HFFc6 (cell line): ENCODE results near the gene FAM53B. TPM values are rescaled to one million over a fixed set of nuclear protein-coding genes. Genes with fewer than 3 reads are reported as not detected.

Experiments used
- DNase-seq: peaks from one replicate; pipeline ENCODE4 v3.0.0-alpha.2; 2018
- H3K27ac Mint-ChIP-seq: 2 replicates; pipeline ENCODE4 v1.8.0; 2020; ENCODE audit warnings: mild to moderate bottlenecking, mixed read lengths
- H3K27me3 Mint-ChIP-seq: 2 replicates; pipeline ENCODE4 v1.8.0; 2021; ENCODE audit warnings: mild to moderate bottlenecking, moderate library complexity, mixed read lengths; ENCODE audit not compliant: insufficient read depth
- H3K36me3 Mint-ChIP-seq: 2 replicates; pipeline ENCODE4 v1.8.0; 2021; ENCODE audit warnings: low read depth, mixed read lengths
- H3K4me1 Mint-ChIP-seq: 2 replicates; pipeline ENCODE4 v1.8.0; 2020; ENCODE audit warnings: low read depth, mixed read lengths
- H3K4me3 Mint-ChIP-seq: 2 replicates; pipeline ENCODE4 v1.8.0; 2020; ENCODE audit warnings: mild to moderate bottlenecking, moderate library complexity, mixed read lengths
- H3K9me3 Mint-ChIP-seq: 2 replicates; pipeline ENCODE4 v1.8.0; 2020; ENCODE audit warnings: mild to moderate bottlenecking, mixed read lengths
- total RNA-seq, 6 experiments: library from RNA; stranded (reverse); fragmentation: NEBNext Ultra II Directional; extraction: Animal tissue kit (Norgen Biotek cat#: 25700); gene quantifications; 2 replicates in 1 of 6; 3 replicates in 5 of 6; pipeline ENCODE4 v1.2.3, GENCODE V29; 2021
- TF ChIP-seq, protein P1 (sequence below): fragments of 200-600 bp; sonication (generic); IDR thresholded peaks from 2 replicates; pipeline ENCODE4 v1.5.0; 2021; ENCODE audit warnings: antibody characterized with exemption, mild to moderate bottlenecking

Gene FAM53B
- total RNA-seq, 6 experiments from 2014 or later, result 9.3 to 10.6 (median 10.4) TPM

DNA sequence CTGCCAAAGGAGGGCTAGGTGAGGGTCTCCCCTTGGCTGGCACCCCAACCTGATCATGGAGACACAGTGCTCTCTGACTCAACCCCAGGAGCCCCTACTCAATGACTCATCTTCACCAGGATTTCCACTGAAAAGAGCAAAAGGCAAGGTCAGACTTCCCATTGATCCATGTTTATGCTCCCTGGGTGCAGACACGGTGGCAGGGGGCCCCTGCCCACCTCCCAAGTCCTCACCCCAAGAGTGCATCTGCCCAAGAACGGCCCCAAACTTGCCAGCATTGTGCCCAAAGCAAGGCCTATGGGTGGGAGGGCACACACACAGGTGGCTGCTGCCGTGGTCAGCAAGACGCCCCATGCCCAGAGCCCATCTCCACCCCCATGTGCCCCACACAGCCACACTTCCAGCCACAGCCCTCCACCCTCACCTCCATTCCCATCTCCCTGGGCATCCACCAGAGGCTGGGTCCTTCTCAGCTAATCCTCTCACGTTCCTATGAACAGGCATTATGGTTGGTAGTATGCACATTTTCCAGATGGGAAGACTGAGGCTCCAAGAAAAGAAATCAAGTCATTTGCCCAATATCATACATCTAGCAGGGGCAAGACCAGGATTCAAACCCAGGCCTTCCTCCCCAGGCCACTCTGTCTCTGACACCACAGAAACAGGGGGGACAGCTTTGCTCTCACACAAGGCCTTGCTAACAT is 31.3 kb downstream of the FAM53B start:
- TF ChIP-seq, protein P1, sequence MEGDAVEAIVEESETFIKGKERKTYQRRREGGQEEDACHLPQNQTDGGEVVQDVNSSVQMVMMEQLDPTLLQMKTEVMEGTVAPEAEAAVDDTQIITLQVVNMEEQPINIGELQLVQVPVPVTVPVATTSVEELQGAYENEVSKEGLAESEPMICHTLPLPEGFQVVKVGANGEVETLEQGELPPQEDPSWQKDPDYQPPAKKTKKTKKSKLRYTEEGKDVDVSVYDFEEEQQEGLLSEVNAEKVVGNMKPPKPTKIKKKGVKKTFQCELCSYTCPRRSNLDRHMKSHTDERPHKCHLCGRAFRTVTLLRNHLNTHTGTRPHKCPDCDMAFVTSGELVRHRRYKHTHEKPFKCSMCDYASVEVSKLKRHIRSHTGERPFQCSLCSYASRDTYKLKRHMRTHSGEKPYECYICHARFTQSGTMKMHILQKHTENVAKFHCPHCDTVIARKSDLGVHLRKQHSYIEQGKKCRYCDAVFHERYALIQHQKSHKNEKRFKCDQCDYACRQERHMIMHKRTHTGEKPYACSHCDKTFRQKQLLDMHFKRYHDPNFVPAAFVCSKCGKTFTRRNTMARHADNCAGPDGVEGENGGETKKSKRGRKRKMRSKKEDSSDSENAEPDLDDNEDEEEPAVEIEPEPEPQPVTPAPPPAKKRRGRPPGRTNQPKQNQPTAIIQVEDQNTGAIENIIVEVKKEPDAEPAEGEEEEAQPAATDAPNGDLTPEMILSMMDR, result no peak
- peaks cover 5% of the 10 kb centered on the region for H3K4me1 Mint-ChIP-seq
- H3K27ac Mint-ChIP-seq, result no peak overlapping the region; the same call in 1 of the 2 replicates
- no peak for DNase-seq
- H3K9me3 Mint-ChIP-seq, result no peaks in the 10 kb centered on the region
- no peaks in the 10 kb centered on the region for H3K36me3 Mint-ChIP-seq
- peaks cover 1% of the 10 kb centered on the region; the same call in 1 of the 2 replicates for H3K27me3 Mint-ChIP-seq
- no peak overlapping the region for H3K4me3 Mint-ChIP-seq

DNA sequence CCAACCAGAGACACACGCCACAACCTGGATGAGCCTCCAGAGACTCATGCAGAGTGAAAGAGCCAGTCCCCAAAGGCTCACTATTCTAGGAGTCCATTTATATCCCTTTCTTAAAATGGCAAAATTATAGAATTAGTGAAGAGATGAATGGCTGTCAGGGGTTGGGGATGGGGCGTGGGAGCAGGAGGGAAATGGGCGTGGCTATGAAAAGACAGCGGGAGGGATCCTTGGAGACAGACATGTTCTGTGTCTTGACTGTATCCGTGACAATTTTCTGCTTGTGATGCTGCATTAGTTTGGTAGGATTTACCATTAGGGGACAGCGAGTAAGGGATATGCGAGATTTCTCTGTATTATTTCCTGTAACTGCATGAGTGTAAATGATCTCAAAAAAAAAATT is 33.0 kb downstream of the FAM53B start:
- Mint-ChIP-seq H3K4me1 (peaks cover 8% of the 10 kb centered on the region), H3K27ac (no peak overlapping the region), H3K9me3 (no peaks in the 10 kb centered on the region)

DNA sequence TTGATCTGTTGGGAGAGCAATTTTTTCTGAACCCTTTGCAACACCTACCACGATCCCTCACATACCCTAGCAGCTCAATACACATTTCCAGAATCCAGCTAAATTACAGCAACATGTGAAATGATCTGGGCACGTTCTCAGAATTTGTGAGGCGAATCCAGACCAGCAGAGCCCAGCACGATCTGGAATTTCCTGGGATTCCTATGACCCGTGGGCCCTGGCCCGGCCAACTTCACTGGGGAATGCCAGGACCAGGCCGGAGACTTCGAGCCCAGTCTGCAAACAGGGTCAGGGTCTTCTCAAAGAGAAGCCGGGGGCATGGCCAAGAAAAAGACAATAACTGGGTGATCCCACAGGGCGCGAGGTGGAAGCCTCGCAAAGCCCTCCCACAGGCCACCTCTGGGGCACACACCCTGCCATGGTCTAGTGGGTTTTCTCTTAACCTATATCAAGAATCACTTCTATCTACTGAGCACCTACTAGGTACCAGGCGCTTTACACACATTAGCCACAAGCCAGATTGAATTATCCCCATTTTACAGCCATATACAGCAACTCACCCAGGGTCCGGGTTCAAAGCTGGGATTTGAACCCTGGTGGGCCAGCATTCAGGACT is 33.8 kb downstream of the FAM53B start:
- no peaks in the 10 kb centered on the region for H3K36me3 Mint-ChIP-seq
- no peak overlapping the region for H3K27ac Mint-ChIP-seq
- no peak overlapping the region for H3K4me3 Mint-ChIP-seq

More for the DNA sequence above, 33.0 kb downstream of the FAM53B start:
- Mint-ChIP-seq H3K36me3 (no peaks in the 10 kb centered on the region), H3K27me3 (peaks cover 1% of the 10 kb centered on the region; the same call in 1 of the 2 replicates), H3K4me3 (no peak overlapping the region)
- TF ChIP-seq, protein P1, result no peak
- DNase-seq, result no peak

DNA sequence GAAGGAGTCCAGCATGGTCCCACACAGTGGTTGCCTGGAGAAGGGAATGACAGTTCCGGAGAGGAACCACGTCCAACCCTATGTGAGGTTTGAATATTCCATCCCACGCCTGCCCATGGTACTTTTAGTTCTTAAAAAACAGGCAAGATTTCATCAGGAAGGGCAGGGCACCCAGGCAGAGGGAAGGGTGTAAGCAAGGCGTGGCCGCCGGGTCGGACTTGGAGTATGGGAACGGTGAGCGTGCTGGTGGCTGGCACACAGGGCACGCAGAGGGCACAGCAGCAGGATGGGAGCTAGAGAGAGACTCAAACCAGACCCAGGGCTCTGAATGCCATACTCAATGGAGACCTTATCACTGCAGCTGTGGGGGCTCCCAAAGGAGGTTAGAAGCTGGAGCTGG is 34.3 kb downstream of the FAM53B start:
- Mint-ChIP-seq H3K4me3 (no peak overlapping the region), H3K27me3 (peaks cover 1% of the 10 kb centered on the region; the same call in 1 of the 2 replicates), H3K36me3 (no peaks in the 10 kb centered on the region), H3K27ac (no peak overlapping the region), H3K9me3 (no peaks in the 10 kb centered on the region), H3K4me1 (peaks cover 8% of the 10 kb centered on the region)
- TF ChIP-seq, protein P1, result no peak
- DNase-seq, result no peak

More for the DNA sequence above, 33.8 kb downstream of the FAM53B start:
- Mint-ChIP-seq H3K27me3 (peaks cover 1% of the 10 kb centered on the region; the same call in 1 of the 2 replicates), H3K9me3 (no peaks in the 10 kb centered on the region), H3K4me1 (peaks cover 8% of the 10 kb centered on the region)
- DNase-seq, result no peak
- TF ChIP-seq, protein P1, result no peak

DNA sequence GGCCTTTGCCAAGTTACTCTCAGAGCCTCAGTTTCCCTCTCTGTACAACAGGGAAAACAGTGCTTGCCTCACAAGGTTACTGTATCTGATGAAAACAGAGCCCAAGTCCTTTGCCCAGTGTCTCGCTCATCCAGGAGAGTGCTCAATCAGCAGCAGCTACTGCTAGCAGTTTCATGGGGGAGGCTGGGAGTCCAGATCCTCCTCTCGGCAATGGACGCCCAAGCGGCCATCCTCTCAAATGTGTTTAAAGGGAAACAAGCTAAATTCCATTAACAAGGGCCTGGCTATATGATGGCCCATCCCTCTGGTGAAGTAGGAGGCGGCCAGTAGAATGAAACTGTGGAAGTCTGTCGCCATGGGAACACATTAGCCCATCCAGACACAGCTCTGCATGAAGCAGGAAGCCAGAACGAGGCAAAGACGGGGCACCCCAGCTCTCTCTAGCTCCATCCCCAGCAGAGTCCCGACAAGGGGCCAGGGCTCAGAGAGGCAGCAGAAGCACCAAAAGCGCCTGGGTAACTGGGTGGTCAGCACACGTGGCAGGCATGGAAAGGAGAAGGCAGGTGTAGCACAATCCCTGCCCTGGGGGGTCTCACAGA is 35.2 kb downstream of the FAM53B start:
- Mint-ChIP-seq H3K4me1 (peaks cover 8% of the 10 kb centered on the region), H3K4me3 (no peak overlapping the region), H3K27ac (peak overlapping the region; percentile 40; the same call in 1 of the 2 replicates), H3K36me3 (no peaks in the 10 kb centered on the region), H3K9me3 (no peaks in the 10 kb centered on the region), H3K27me3 (peaks cover 1% of the 10 kb centered on the region; the same call in 1 of the 2 replicates)
- TF ChIP-seq, protein P1, result no peak
- DNase-seq, result no peak
